Measurements from ENCODE around the gene HSD17B14.
"Not testable (repeated sequence)": the region's sequence is repeated elsewhere in the genome, so short reads cannot be mapped to it uniquely, and the experiment has no call there.

HSD17B14 gene

GRCh38 chr19:48796298-48797083 is 39.8 kb downstream of the HSD17B14 start:
- no peak for TF ChIP-seq CTCF (IDR thresholded peaks at IDR 0.05; ENCODE audit: insufficient read depth, missing control alignments)
- DNase-seq (ENCODE audit: insufficient read length, low spot score) = no peak
- FAIRE-seq = no peak

GRCh38 chr19:48795685-48796070 is 40.6 kb downstream of the HSD17B14 start:
- peak; percentile 76 for FAIRE-seq
- no peak for TF ChIP-seq CTCF (IDR thresholded peaks at IDR 0.05; ENCODE audit: insufficient read depth, missing control alignments)
- DNase-seq (ENCODE audit: insufficient read length, low spot score) = no peak

- DNase-seq (ENCODE audit: insufficient read length, low spot score) (peak; percentile 81), FAIRE-seq (peak; percentile 11)
- TF ChIP-seq CTCF (IDR thresholded peaks at IDR 0.05; ENCODE audit: insufficient read depth, missing control alignments) = peak; percentile 66
Observed at GRCh38 chr19:48795055-48795684, 41.1 kb downstream of the HSD17B14 start.

GRCh38 chr19:48794291-48794690 is 42.0 kb downstream of the HSD17B14 start:
- TF ChIP-seq CTCF (IDR thresholded peaks at IDR 0.05; ENCODE audit: insufficient read depth, missing control alignments) = no peak
- FAIRE-seq = no peak

GRCh38 chr19:48793271-48793670 is 43.0 kb downstream of the HSD17B14 start:
- no peak for TF ChIP-seq CTCF (IDR thresholded peaks at IDR 0.05; ENCODE audit: insufficient read depth, missing control alignments)
- FAIRE-seq (no peak), DNase-seq (ENCODE audit: insufficient read length, low spot score) (no peak)

More at GRCh38 chr19:48794291-48794690, 42.0 kb downstream of the HSD17B14 start:
- DNase-seq (ENCODE audit: insufficient read length, low spot score) = no peak

GRCh38 chr19:48787331-48787730 is 49.0 kb downstream of the HSD17B14 start:
- FAIRE-seq; DNase-seq (ENCODE audit: insufficient read length, low spot score): not testable (repeated sequence)

GRCh38 chr19:48786422-48786821 is 49.9 kb downstream of the HSD17B14 start:
- not testable (repeated sequence) for FAIRE-seq; DNase-seq (ENCODE audit: insufficient read length, low spot score)

GRCh38 chr19:48784527-48784926 is 51.8 kb downstream of the HSD17B14 start:
- no peak for DNase-seq (ENCODE audit: insufficient read length, low spot score)
- FAIRE-seq = no peak
- no peak for TF ChIP-seq CTCF (IDR thresholded peaks at IDR 0.05; ENCODE audit: insufficient read depth, missing control alignments)
